Tibial nerve (tissue), 4 donors: ENCODE measurements around the gene OR6S1. TPM values are rescaled to one million over a fixed set of nuclear protein-coding genes. Genes with fewer than 3 reads are reported as not detected.
A peak's percentile ranks its signal among the peaks of the same experiment; 100 is the strongest.
"Not testable (repeated sequence)": the region's sequence is repeated elsewhere in the genome, so short reads cannot be mapped to it uniquely, and the experiment has no call there.

Experiments used
- DNase-seq, 2 donors: peaks; one replicate each; pipeline ENCODE4 v3.0.0-alpha.2; 2019; ENCODE audit warnings: low spot score in 2 of 2
- H3K27ac ChIP-seq, 4 donors: fragments of 200-600 bp; sonication (generic) in 3 of 4; one replicate each; pipeline ENCODE4 v1.5.1; 2017 to 2019; ENCODE audit warnings: mild to moderate bottlenecking in 1 of 4
- H3K27me3 ChIP-seq, 2 donors: fragments of 200-600 bp; sonication (generic) in 1 of 2; one replicate each; pipeline versions ENCODE4 v1.5.1 to v1.6.0; 2017 to 2019
- H3K36me3 ChIP-seq, 3 donors: fragments of 200-600 bp; sonication (generic); one replicate each; pipeline ENCODE4 v1.5.1; 2018 to 2019
- H3K4me1 ChIP-seq, 4 donors: fragments of 200-600 bp; sonication (generic) in 3 of 4; one replicate each; pipeline ENCODE4 v1.5.1; 2017 to 2019
- H3K4me3 ChIP-seq, 4 donors: fragments of 200-600 bp; sonication (generic) in 3 of 4; one replicate each; pipeline ENCODE4 v1.5.1; 2017 to 2019; ENCODE audit warnings: mild to moderate bottlenecking in 1 of 4, moderate library complexity in 1 of 4
- H3K9me3 ChIP-seq, 4 donors: fragments of 200-600 bp; sonication (generic) in 3 of 4; one replicate each; pipeline ENCODE4 v1.5.1; 2017 to 2019
- CTCF ChIP-seq, 5 experiments: fragments of 200-600 bp in 3 of 5; fragments of 450-650 bp in 2 of 5; sonication (generic) in 3 of 5; IDR thresholded peaks; one replicate each; pipeline ENCODE4 v1.5.1; 2016 to 2019; ENCODE audit warnings: antibody characterized with exemption in 5 of 5, mild to moderate bottlenecking in 3 of 5, moderate library complexity in 2 of 5
- EP300 ChIP-seq, 2 donors: sonication (generic); formaldehyde crosslinking; IDR thresholded peaks; one replicate each; pipeline ENCODE4 v1.6.1; 2017; ENCODE audit warnings: antibody characterized with exemption in 2 of 2, mild to moderate bottlenecking in 1 of 2
- POLR2A ChIP-seq, 2 donors: fragments of 450-650 bp; IDR thresholded peaks; one replicate each; pipeline ENCODE4 v1.6.1; 2017; ENCODE audit warnings: antibody characterized with exemption in 2 of 2, mild to moderate bottlenecking in 2 of 2, moderate library complexity in 2 of 2
- WGBS, 2 donors: methylation state at CpG; one replicate each; pipeline ENCODE4 v1.1.5; 2018; 5-methylcytosine and 5-hydroxymethylcytosine counted together
- total RNA-seq, 4 donors: library from RNA; depleted of rRNA; stranded (reverse); fragments of >200 nt; gene quantifications; one replicate each; pipeline ENCODE4 v1.1.0, GENCODE V29; 2016

The OR6S1 gene
- total RNA-seq, 4 donors from 2014 or later: not detected

GRCh38 chr14:20652996-20653975 lies 11.8 kb upstream of the OR6S1 start:
- peaks cover 0 to 12% (median 2%) of the 10 kb centered on the region in 4 donors for H3K4me1 ChIP-seq
- no peak for DNase-seq
- no peak for TF ChIP-seq EP300 (IDR thresholded peaks at IDR 0.05)
- no peak for TF ChIP-seq CTCF (IDR thresholded peaks at IDR 0.05)
- TF ChIP-seq POLR2A (IDR thresholded peaks at IDR 0.05): no peak
- WGBS, 2 donors: 3 to 4% methylated on average over 37 to 39 of the region's 39 CpGs
- H3K9me3 ChIP-seq: no peaks in the 10 kb centered on the region
- no peaks in the 10 kb centered on the region for H3K36me3 ChIP-seq
- H3K27me3 ChIP-seq: peaks cover 0 to 80% of the 10 kb centered on the region in 2 donors
- H3K4me3 ChIP-seq: peak overlapping the region in 1 of 4 donors; percentile 27
- H3K27ac ChIP-seq: no peak overlapping the region

GRCh38 chr14:20645481-20645880 lies 4.0 kb upstream of the OR6S1 start:
- no peak overlapping the region for H3K27ac ChIP-seq
- 82 to 94% methylated on average over 1 of the region's 1 CpG for WGBS, 2 donors
- no peak for DNase-seq
- peaks cover 0 to 35% of the 10 kb centered on the region in 2 donors for H3K27me3 ChIP-seq
- no peaks in the 10 kb centered on the region for H3K4me1 ChIP-seq
- H3K9me3 ChIP-seq: no peaks in the 10 kb centered on the region
- TF ChIP-seq EP300 (IDR thresholded peaks at IDR 0.05): no peak
- no peak for TF ChIP-seq CTCF (IDR thresholded peaks at IDR 0.05)
- TF ChIP-seq POLR2A (IDR thresholded peaks at IDR 0.05): no peak
- H3K36me3 ChIP-seq: no peaks in the 10 kb centered on the region
- H3K4me3 ChIP-seq: no peak overlapping the region

- Histone ChIP-seq H3K27me3 (peaks cover 0 to 31% of the 10 kb centered on the region in 2 donors), H3K4me3 (no peak overlapping the region), H3K4me1 (no peaks in the 10 kb centered on the region), H3K36me3 (no peaks in the 10 kb centered on the region), H3K27ac (no peak overlapping the region), H3K9me3 (no peaks in the 10 kb centered on the region)
- TF ChIP-seq EP300 (IDR thresholded peaks at IDR 0.05): no peak
- TF ChIP-seq CTCF (IDR thresholded peaks at IDR 0.05): no peak
- TF ChIP-seq POLR2A (IDR thresholded peaks at IDR 0.05): no peak
- 75 to 85% methylated on average over 2 of the region's 2 CpGs for WGBS, 2 donors
- no peak for DNase-seq
Measured at GRCh38 chr14:20644520-20644919, 3.0 kb upstream of the OR6S1 start.

- H3K4me3 ChIP-seq, H3K9me3 ChIP-seq, H3K27ac ChIP-seq, H3K4me1 ChIP-seq, H3K36me3 ChIP-seq, DNase-seq: not testable (repeated sequence)
- WGBS, 2 donors: 13 to 26% methylated on average over 3 of the region's 3 CpGs
- peaks cover 0 to 31% of the 10 kb centered on the region in 2 donors for H3K27me3 ChIP-seq
Measured at GRCh38 chr14:20642755-20643154, 1.3 kb upstream of the OR6S1 start.

- no peak overlapping the region for H3K4me3 ChIP-seq
- no peaks in the 10 kb centered on the region for H3K36me3 ChIP-seq
- peaks cover 0 to 31% of the 10 kb centered on the region in 2 donors for H3K27me3 ChIP-seq
- WGBS, 2 donors: 91 to 92% methylated on average over 7 of the region's 7 CpGs
- TF ChIP-seq CTCF (IDR thresholded peaks at IDR 0.05): no peak
- no peak for TF ChIP-seq POLR2A (IDR thresholded peaks at IDR 0.05)
- no peak for TF ChIP-seq EP300 (IDR thresholded peaks at IDR 0.05)
- no peak overlapping the region for H3K27ac ChIP-seq
- DNase-seq: no peak
- no peaks in the 10 kb centered on the region for H3K4me1 ChIP-seq
- no peaks in the 10 kb centered on the region for H3K9me3 ChIP-seq
Measured at GRCh38 chr14:20642182-20642581, 691 bp upstream of the OR6S1 start.
